GM23338 (cell line): Measurements from ENCODE around the gene TUBB.

ENCODE experiments used
- CREB1 ChIP-seq: fragments of 250-450 bp; sonication (Bioruptor Pico); IDR thresholded peaks from 2 replicates; pipeline ENCODE4 v1.5.0; 2020; ENCODE audit warnings: low read depth, mild to moderate bottlenecking, moderate library complexity
- ETS1 ChIP-seq: IDR thresholded peaks from 2 replicates; pipeline ENCODE4 v1.6.1; 2016; ENCODE audit warnings: antibody characterized with exemption
- EZH2 ChIP-seq: fragments of 200-600 bp; sonication (generic); IDR thresholded peaks from one replicate; pipeline ENCODE4 v1.8.0; 2017; ENCODE audit warnings: antibody characterized with exemption, mild to moderate bottlenecking, low read depth; ENCODE audit not compliant: unreplicated experiment
- EZH2phosphoT487 ChIP-seq: fragments of 200-600 bp; sonication (generic); IDR thresholded peaks from one replicate; pipeline ENCODE4 v1.8.1; 2018; ENCODE audit warnings: antibody characterized with exemption; ENCODE audit not compliant: unreplicated experiment
- JUNB ChIP-seq: IDR thresholded peaks from one replicate; pipeline ENCODE4 v1.6.1; 2016; ENCODE audit warnings: antibody characterized with exemption; ENCODE audit not compliant: unreplicated experiment
- NANOG ChIP-seq: IDR thresholded peaks from 2 replicates; pipeline ENCODE4 v1.6.1; 2016; ENCODE audit warnings: antibody characterized with exemption, borderline replicate concordance
- POLR2AphosphoS5 ChIP-seq: IDR thresholded peaks from 2 replicates; pipeline ENCODE4 v1.6.1; 2016; ENCODE audit warnings: antibody characterized with exemption, low read depth
- REST ChIP-seq: IDR thresholded peaks from one replicate; pipeline ENCODE4 v1.6.1; 2018; ENCODE audit warnings: antibody characterized with exemption; ENCODE audit not compliant: unreplicated experiment
- ZNF114 ChIP-seq: fragments of 250-450 bp; sonication (Bioruptor Pico); IDR thresholded peaks from 2 replicates; pipeline ENCODE4 v1.5.0; 2020; ENCODE audit warnings: mild to moderate bottlenecking, moderate library complexity
- ZNF331 ChIP-seq: fragments of 250-450 bp; sonication (Bioruptor Pico); IDR thresholded peaks from 2 replicates; pipeline ENCODE4 v1.5.0; 2020; ENCODE audit warnings: low read depth, mild to moderate bottlenecking, moderate library complexity
- TF ChIP-seq, protein P1 (sequence below), 2 experiments: fragments of 200-600 bp in 1 of 2; sonication (generic) in 1 of 2; conservative IDR thresholded peaks; 2 replicates each; pipeline versions ENCODE4 v1.5.1 to v1.6.1; 2016 to 2017; ENCODE audit warnings: antibody characterized with exemption in 2 of 2, low read depth in 2 of 2, mild to moderate bottlenecking in 2 of 2, moderate library complexity in 1 of 2

GRCh38 chr6:30767944-30768301 is 47.8 kb downstream of the TUBB start:
- TF ChIP-seq, protein P1, sequence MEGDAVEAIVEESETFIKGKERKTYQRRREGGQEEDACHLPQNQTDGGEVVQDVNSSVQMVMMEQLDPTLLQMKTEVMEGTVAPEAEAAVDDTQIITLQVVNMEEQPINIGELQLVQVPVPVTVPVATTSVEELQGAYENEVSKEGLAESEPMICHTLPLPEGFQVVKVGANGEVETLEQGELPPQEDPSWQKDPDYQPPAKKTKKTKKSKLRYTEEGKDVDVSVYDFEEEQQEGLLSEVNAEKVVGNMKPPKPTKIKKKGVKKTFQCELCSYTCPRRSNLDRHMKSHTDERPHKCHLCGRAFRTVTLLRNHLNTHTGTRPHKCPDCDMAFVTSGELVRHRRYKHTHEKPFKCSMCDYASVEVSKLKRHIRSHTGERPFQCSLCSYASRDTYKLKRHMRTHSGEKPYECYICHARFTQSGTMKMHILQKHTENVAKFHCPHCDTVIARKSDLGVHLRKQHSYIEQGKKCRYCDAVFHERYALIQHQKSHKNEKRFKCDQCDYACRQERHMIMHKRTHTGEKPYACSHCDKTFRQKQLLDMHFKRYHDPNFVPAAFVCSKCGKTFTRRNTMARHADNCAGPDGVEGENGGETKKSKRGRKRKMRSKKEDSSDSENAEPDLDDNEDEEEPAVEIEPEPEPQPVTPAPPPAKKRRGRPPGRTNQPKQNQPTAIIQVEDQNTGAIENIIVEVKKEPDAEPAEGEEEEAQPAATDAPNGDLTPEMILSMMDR (conservative IDR thresholded peaks at IDR 0.05; ENCODE audit: low read depth in 2 of 2), result no peak
- TF ChIP-seq POLR2AphosphoS5, result no peak
- TF ChIP-seq REST, result no peak
- no peak for TF ChIP-seq EZH2
- TF ChIP-seq ZNF331 (CRISPR knock-in tag), result no peak
- TF ChIP-seq EZH2phosphoT487, result no peak
- no peak for TF ChIP-seq NANOG
- TF ChIP-seq CREB1 (CRISPR knock-in tag), result no peak
- no peak for TF ChIP-seq ETS1
- no peak for TF ChIP-seq JUNB
- no peak for TF ChIP-seq ZNF114 (CRISPR knock-in tag)
